ENCODE measurements around the gene GPRC5C.

- TF ChIP-seq YY1 (tag by site-specific recombination; IDR thresholded peaks at IDR 0.05) (no peak), ZNF366 (tag by site-specific recombination; conservative IDR thresholded peaks at IDR 0.05) (no peak), CTCF (tag by site-specific recombination; IDR thresholded peaks at IDR 0.05) (no peak), ZNF324 (tag by site-specific recombination; IDR thresholded peaks at IDR 0.05) (no peak), SCRT2 (tag by site-specific recombination; IDR thresholded peaks at IDR 0.05) (no peak), SETDB1 (IDR thresholded peaks at IDR 0.05; ENCODE audit: insufficient read length, low read length) (no peak), ZBTB1 (tag by site-specific recombination; IDR thresholded peaks at IDR 0.05) (no peak), ZNF302 (tag by site-specific recombination; IDR thresholded peaks at IDR 0.05; ENCODE audit: low read depth) (no peak), GFI1B (tag by site-specific recombination; IDR thresholded peaks at IDR 0.05) (no peak)
Observed at GRCh38 chr17:74464730-74465377, 33.0 kb downstream of the GPRC5C start.
